H1 (cell line): Measurements from ENCODE around the gene R3HDML. TPM values are rescaled to one million over a fixed set of nuclear protein-coding genes. Genes with fewer than 3 reads are reported as not detected.

Experiments used
- polyA plus RNA-seq, 7 experiments: library from polyadenylated mRNA; depleted of rRNA in 3 of 7; stranded (reverse) in 5 of 7; unstranded in 2 of 7; fragments of >200 nt in 5 of 7; fragments of 200-250 nt in 2 of 7; gene quantifications; 1 replicate in 5 of 7; 2 replicates in 1 of 7; 4 replicates in 1 of 7; pipeline versions ENCODE4 v1.2.1 to v1.2.3, GENCODE V29; 2011 to 2013; ENCODE audit warnings: missing spikeins in 2 of 7, mixed read lengths in 2 of 7
- small RNA-seq: library from polyadenylated mRNA; stranded (forward); fragments of <200 nt; extraction: miRNeasy Mini kit (QIAGEN cat#:217004); gene quantifications from one replicate; pipeline ENCODE3, GENCODE V24; 2013; ENCODE audit not compliant: insufficient read depth
- total RNA-seq: library from RNA; stranded (reverse); fragmentation: NEBNext Ultra II Directional; extraction: Animal tissue kit (Norgen Biotek cat#: 25700); gene quantifications from 2 replicates; pipeline ENCODE4 v1.2.1, GENCODE V29; 2021

The R3HDML gene
- total and polyA plus RNA-seq, 2 of the 8 experiments (the other 6 are each of a cell fraction or from before 2014, with no cell fraction given): not detected

Small RNA genes lying within 50 kb of the gene (small RNA-seq; reads per million reads assigned to genes)
- not detected for gene RF00019

Other genes starting within 250 kb of the R3HDML start
- 1.3 and 1.5 TPM in 2 replicates for gene JPH2, start 149.9 kb upstream of the R3HDML start, total RNA-seq
- gene JPH2, start 149.9 kb upstream of the R3HDML start, polyA plus RNA-seq (2011; rRNA removed): 0.59 and 0.83 TPM in 2 replicates
- gene OSER1, start 126.3 kb upstream of the R3HDML start, total RNA-seq: 31.6 and 31.8 TPM in 2 replicates
- 13.9 and 24.5 TPM in 2 replicates for gene OSER1, start 126.3 kb upstream of the R3HDML start, polyA plus RNA-seq (2011; rRNA removed)
- gene GDAP1L1, start 89.7 kb upstream of the R3HDML start, total RNA-seq: 8.5 and 9.8 TPM in 2 replicates
- gene GDAP1L1, start 89.7 kb upstream of the R3HDML start, polyA plus RNA-seq (2011; rRNA removed): 63.1 and 73.0 TPM in 2 replicates
- gene FITM2, start 25.8 kb upstream of the R3HDML start, total RNA-seq: 2.0 and 2.1 TPM in 2 replicates
- gene FITM2, start 25.8 kb upstream of the R3HDML start, polyA plus RNA-seq (2011; rRNA removed): 1.1 and 1.2 TPM in 2 replicates
- gene HNF4A, start 18.7 kb downstream of the R3HDML start, total RNA-seq: not detected in 2 replicates
- 0.03 TPM in 1 of 2 replicates, not detected in the other for gene HNF4A, start 18.7 kb downstream of the R3HDML start, polyA plus RNA-seq (2011; rRNA removed)
- 14.0 and 14.8 TPM in 2 replicates for gene TTPAL, start 138.8 kb downstream of the R3HDML start, total RNA-seq
- gene TTPAL, start 138.8 kb downstream of the R3HDML start, polyA plus RNA-seq (2011; rRNA removed): 2.8 and 7.6 TPM in 2 replicates
- gene SERINC3, start 185.0 kb downstream of the R3HDML start, total RNA-seq: 44.1 and 47.2 TPM in 2 replicates
- gene SERINC3, start 185.0 kb downstream of the R3HDML start, polyA plus RNA-seq (2011; rRNA removed): 51.7 and 66.0 TPM in 2 replicates
- 25.4 and 26.7 TPM in 2 replicates for gene PKIG, start 245.5 kb downstream of the R3HDML start, total RNA-seq
- gene PKIG, start 245.5 kb downstream of the R3HDML start, polyA plus RNA-seq (2011; rRNA removed): 34.3 and 37.5 TPM in 2 replicates